ACC112 (cell line): ENCODE data around the gene GCN1.

Experiments
- H2AFZ ChIP-seq: fragments of 200-600 bp; sonication (generic); one replicate; pipeline ENCODE4 v1.6.0; 2017; ENCODE audit warnings: antibody characterized with exemption, low read length; ENCODE audit not compliant: unreplicated experiment
- H3K27ac ChIP-seq: fragments of 200-600 bp; sonication (generic); 2 replicates; pipeline ENCODE4 v1.5.1; 2014; ENCODE audit warnings: low read depth, mild to moderate bottlenecking, antibody characterized with exemption, low read length, moderate library complexity
- H3K27me3 ChIP-seq: fragments of 200-600 bp; sonication (generic); 2 replicates; pipeline ENCODE4 v1.6.1; 2014; ENCODE audit warnings: mild to moderate bottlenecking, antibody characterized with exemption, low read length, moderate library complexity, mixed read lengths; ENCODE audit not compliant: insufficient read depth
- H3K36me3 ChIP-seq: fragments of 200-600 bp; sonication (generic); 2 replicates; pipeline ENCODE4 v1.6.1; 2016; ENCODE audit warnings: mild to moderate bottlenecking, antibody characterized with exemption, low read length, moderate library complexity, mixed read lengths; ENCODE audit not compliant: insufficient read depth
- H3K4me1 ChIP-seq: fragments of 200-600 bp; sonication (generic); one replicate; pipeline ENCODE4 v1.6.1; 2016; ENCODE audit warnings: low read length, mixed read lengths; ENCODE audit not compliant: insufficient read depth, unreplicated experiment, control insufficient read depth
- H3K4me3 ChIP-seq: fragments of 200-600 bp; sonication (generic); 2 replicates; pipeline ENCODE4 v1.5.1; 2014; ENCODE audit warnings: mild to moderate bottlenecking, low read depth, low read length
- H3K79me2 ChIP-seq: fragments of 200-600 bp; sonication (generic); one replicate; pipeline ENCODE4 v1.6.0; 2016; ENCODE audit warnings: low read length; ENCODE audit not compliant: control insufficient read depth, unreplicated experiment, insufficient read depth

Gene GCN1

DNA sequence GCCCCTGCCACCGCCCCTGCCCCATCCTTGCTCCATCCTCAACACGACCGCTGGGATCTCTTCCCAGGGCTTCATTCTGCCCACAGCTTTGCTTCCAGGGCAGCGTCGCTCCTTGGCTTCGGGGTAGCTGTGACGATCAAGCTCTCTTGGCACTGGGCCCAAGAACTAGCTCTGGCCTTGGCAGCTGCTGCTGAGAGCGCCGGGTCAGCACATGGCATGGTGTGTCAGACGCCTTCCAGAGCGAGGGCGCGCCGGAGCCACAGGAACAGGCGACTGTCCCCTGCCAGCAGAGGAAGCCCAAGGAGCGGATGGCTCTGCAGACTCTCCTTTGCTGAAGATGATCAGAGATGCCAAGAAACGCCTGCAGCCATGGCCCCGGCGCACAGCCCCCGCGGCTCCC lies 93.9 kb downstream of the GCN1 start:
- no peak overlapping the region for H3K4me3 ChIP-seq
- H3K4me1 ChIP-seq: peaks cover 14% of the 10 kb centered on the region
- H3K79me2 ChIP-seq: peaks cover 49% of the 10 kb centered on the region
- peaks cover 3% of the 10 kb centered on the region; the same call in 1 of the 2 replicates for H3K36me3 ChIP-seq
- H3K27me3 ChIP-seq: no peaks in the 10 kb centered on the region
- H2AFZ ChIP-seq: no peak overlapping the region
- no peak overlapping the region for H3K27ac ChIP-seq

- Histone ChIP-seq H2AFZ (no peak overlapping the region), H3K27me3 (no peaks in the 10 kb centered on the region), H3K4me1 (peaks cover 14% of the 10 kb centered on the region), H3K36me3 (peaks cover 3% of the 10 kb centered on the region; the same call in 1 of the 2 replicates), H3K27ac (no peak overlapping the region), H3K79me2 (peaks cover 43% of the 10 kb centered on the region), H3K4me3 (no peak overlapping the region)
Observed at GRCh38 chr12:120099738-120100137, 94.8 kb downstream of the GCN1 start.

- no peaks in the 10 kb centered on the region for H3K27me3 ChIP-seq
- H2AFZ ChIP-seq: no peak overlapping the region
- peaks cover 3% of the 10 kb centered on the region; the same call in 1 of the 2 replicates for H3K36me3 ChIP-seq
- H3K79me2 ChIP-seq: peaks cover 35% of the 10 kb centered on the region
- no peak overlapping the region for H3K27ac ChIP-seq
- H3K4me3 ChIP-seq: no peak overlapping the region
- peaks cover 14% of the 10 kb centered on the region for H3K4me1 ChIP-seq
Observed at GRCh38 chr12:120098756-120099470, 95.6 kb downstream of the GCN1 start.

DNA sequence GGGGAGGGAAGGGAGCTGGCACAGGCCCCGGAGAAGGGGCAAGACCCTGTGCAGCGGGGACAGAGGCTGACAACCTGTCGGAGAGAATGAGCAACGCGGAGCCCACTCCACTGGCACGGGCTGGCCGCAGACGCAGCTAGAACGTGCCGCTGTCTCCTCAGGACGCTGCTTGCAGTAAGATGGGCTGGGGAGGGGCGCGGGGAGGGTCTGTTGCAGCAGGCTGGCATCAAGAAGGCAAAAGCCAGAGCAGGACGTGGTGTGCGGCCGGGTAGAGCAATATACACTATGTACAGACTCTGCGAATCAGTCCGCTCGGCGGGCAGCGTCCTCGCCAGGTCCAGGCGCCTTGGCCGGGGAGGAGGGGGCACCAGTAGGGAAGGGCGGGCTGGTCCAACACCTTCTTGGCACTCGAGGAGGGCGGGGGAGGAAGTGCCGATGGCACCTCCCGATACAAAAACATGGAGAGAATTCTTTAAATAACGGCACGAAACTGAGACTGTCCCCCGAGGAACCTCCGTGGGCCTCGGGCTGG lies 97.8 kb downstream of the GCN1 start:
- Histone ChIP-seq H3K79me2 (peaks cover 14% of the 10 kb centered on the region), H3K4me1 (peaks cover 8% of the 10 kb centered on the region), H3K27me3 (no peaks in the 10 kb centered on the region), H3K27ac (no peak overlapping the region), H3K4me3 (no peak overlapping the region), H2AFZ (no peak overlapping the region), H3K36me3 (peaks cover 3% of the 10 kb centered on the region; the same call in 1 of the 2 replicates)

DNA sequence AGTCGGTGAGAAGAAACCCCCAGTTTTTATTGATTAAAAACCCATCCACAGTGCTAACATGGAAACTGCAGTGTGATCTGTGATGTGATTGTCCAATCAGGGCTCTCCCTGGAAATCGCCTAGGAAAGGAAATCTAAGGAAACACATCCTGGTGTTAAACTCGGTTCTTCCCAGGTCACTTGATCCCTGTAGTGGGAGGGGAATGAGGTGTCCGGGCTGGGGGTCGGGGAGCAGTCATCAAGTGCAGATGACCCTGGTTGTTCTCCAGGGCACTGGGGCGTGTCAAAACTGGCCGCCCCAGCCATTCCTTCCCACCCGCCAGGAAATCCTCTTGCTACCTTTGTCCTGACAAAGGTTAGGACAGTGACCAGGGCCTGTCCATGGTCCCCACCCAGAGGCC lies 98.8 kb downstream of the GCN1 start:
- Histone ChIP-seq H3K36me3 (peaks cover 3% of the 10 kb centered on the region; the same call in 1 of the 2 replicates), H3K4me1 (no peaks in the 10 kb centered on the region), H3K4me3 (no peak overlapping the region), H3K27me3 (no peaks in the 10 kb centered on the region), H3K27ac (no peak overlapping the region), H2AFZ (no peak overlapping the region), H3K79me2 (peaks cover 4% of the 10 kb centered on the region)

DNA sequence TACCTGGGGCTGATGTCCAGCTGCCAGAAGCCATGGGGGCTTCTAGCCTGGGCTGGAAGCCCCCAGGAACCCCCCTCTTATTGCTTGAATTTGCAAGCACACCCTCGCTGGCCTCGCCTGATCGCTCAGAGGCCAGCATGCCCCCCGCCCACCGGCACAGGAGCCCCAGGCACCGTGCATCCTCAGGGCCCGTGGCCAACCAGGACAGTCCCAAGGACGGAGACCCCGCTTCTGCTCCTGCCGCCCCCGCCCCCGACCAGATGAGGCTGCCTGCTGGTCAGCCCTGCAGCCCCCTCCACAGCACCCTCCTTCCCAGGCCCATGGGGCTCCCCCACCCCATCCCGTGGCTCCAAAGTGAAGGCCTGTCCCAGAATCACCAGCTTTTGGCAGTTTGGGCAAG lies 99.2 kb downstream of the GCN1 start:
- Histone ChIP-seq H3K36me3 (peaks cover 3% of the 10 kb centered on the region; the same call in 1 of the 2 replicates), H3K4me1 (no peaks in the 10 kb centered on the region), H3K27me3 (no peaks in the 10 kb centered on the region), H3K27ac (no peak overlapping the region), H3K79me2 (peaks cover 3% of the 10 kb centered on the region), H2AFZ (no peak overlapping the region), H3K4me3 (no peak overlapping the region)

DNA sequence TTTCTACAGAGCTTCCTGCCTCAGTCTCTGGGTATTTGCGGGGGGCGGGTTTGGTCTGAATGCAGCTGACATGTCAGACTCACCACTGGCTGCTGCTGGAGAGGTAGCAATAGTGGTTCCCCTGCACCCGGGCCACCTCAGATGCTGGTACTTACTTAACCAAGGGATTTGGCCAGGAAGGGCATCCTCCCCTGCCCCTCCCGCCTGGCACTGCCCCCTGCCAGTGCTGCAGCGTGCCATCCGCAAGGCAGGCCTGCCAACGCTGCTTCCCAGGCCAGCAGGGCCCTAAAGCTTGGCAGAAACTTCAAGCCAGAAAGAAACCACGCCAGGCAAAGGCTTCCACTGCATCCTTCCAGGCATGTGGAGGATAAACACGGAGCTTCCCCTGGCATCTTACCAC lies 100.0 kb downstream of the GCN1 start:
- Histone ChIP-seq H3K27ac (no peak overlapping the region), H2AFZ (no peak overlapping the region), H3K36me3 (peaks cover 3% of the 10 kb centered on the region; the same call in 1 of the 2 replicates), H3K27me3 (no peaks in the 10 kb centered on the region), H3K4me1 (no peaks in the 10 kb centered on the region), H3K4me3 (no peak overlapping the region), H3K79me2 (no peaks in the 10 kb centered on the region)

DNA sequence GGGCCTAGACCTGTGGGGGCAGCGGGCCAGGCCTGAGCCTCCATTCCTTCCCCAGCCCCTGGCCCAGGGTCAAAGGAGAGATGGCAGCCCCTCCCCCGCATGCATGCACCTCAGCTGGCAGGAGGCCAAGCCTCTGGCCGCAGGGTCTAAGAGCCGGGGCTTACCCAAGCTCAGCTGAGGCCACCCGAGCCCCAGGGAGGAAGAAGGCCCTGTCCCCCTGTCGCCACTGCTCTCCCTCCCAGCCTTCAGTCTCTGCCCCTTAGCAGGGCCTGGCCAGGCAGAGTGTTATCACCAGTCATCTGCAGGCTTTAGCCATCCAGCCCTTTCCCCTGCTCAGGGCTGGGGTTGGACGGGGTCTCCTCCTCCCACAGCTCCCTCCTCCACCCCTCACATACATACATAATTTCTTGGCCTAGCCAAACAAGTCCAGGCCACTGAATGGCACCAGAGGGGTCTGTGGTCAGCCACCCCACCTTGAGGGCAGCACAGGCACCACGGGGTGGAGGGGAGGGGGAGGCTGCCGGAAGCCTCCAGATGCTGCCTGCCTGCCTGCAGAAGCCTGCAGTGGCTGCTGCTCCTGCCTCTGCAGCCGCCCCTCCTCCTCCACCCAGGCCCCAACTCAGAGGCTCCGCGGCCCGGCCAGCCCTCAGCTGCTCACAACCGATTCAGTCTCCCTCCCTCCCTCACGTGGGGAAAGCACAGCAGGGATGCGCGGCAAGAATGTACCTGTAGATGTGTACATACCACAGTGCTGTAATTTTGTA lies 100.7 kb downstream of the GCN1 start:
- Histone ChIP-seq H3K27me3 (no peaks in the 10 kb centered on the region), H3K4me3 (no peak overlapping the region), H3K27ac (no peak overlapping the region), H3K79me2 (no peaks in the 10 kb centered on the region), H3K36me3 (peaks cover 3% of the 10 kb centered on the region; the same call in 1 of the 2 replicates), H2AFZ (no peak overlapping the region), H3K4me1 (no peaks in the 10 kb centered on the region)

DNA sequence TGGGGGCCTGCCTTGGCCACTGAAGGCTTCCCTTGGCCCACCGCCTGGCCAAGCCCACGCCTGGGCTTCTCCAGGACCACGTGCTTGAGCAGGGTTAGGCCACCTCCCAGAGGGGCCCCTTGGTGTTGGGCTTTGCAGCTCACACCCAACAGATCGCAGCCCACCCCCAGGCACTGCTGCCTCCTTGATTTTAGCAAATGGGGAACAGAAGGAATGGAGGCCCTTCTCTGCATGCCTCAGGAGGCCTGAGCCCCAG lies 101.3 kb downstream of the GCN1 start:
- H3K4me1 ChIP-seq: no peaks in the 10 kb centered on the region
- no peaks in the 10 kb centered on the region for H3K79me2 ChIP-seq
- no peaks in the 10 kb centered on the region for H3K27me3 ChIP-seq
- H3K27ac ChIP-seq: no peak overlapping the region
- no peak overlapping the region for H3K4me3 ChIP-seq
- H3K36me3 ChIP-seq: peaks cover 3% of the 10 kb centered on the region; the same call in 1 of the 2 replicates
- H2AFZ ChIP-seq: no peak overlapping the region

DNA sequence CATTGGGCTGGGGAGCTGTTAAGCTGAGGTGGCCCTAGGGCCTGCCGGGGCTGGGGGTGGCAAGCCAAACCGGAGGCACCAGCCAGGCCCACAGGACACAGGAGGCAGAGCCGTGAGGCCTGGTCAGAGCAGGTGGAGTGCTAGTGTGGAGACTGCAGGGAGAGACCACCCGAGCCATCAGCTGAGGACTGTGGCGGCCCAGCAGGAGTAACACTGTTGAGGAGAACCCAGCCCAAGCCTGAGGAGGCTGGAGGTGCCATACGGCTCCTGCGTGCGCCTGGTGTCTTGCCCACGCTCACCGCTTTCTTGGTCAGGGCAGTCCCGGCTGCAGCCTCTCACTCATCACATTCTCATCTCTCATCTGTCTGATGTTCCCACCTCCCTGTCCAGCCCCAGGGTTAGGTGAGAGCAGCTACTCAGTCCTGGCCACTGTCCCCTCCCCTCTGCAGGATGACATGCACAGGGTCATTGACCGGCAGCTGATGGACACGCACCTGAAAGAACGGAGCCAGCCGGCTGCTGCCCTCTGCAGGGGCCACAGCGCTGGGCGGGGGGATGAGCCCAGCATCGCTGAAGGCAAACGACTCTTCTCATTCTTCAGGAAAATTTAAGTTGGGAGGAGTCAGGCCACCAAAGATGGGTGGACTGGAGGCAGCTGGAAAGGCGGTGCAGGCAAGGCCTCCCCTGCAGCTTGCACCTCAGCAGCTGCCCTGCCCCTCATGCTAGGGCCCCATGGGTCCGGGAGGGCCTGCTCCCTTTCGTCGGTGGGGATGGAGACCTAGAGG lies 101.8 kb downstream of the GCN1 start:
- Histone ChIP-seq H3K27ac (no peak overlapping the region), H3K27me3 (no peaks in the 10 kb centered on the region), H3K4me1 (no peaks in the 10 kb centered on the region), H3K36me3 (peaks cover 3% of the 10 kb centered on the region; the same call in 1 of the 2 replicates), H2AFZ (no peak overlapping the region), H3K4me3 (no peak overlapping the region), H3K79me2 (no peaks in the 10 kb centered on the region)
